Parathyroid adenoma (tissue), 2 donors: ENCODE measurements around the gene TMEM89.

Experiments used
- H2AFZ ChIP-seq: fragments of 300-600 bp; sonication (generic); one replicate; pipeline ENCODE4 v1.7.0; 2017; ENCODE audit warnings: antibody characterized with exemption, mild to moderate bottlenecking
- H3K27ac ChIP-seq: fragments of 300-600 bp; sonication (generic); one replicate; pipeline ENCODE4 v1.7.0; 2017
- H3K27me3 ChIP-seq: fragments of 300-600 bp; sonication (generic); one replicate; pipeline ENCODE4 v1.7.0; 2017; ENCODE audit warnings: low read length; ENCODE audit not compliant: control insufficient read depth, insufficient read depth
- H3K36me3 ChIP-seq: fragments of 300-600 bp; sonication (generic); one replicate; pipeline ENCODE4 v1.7.0; 2017; ENCODE audit warnings: low read length; ENCODE audit not compliant: control insufficient read depth, insufficient read depth
- H3K4me1 ChIP-seq: fragments of 300-600 bp; sonication (generic); one replicate; pipeline ENCODE4 v1.7.0; 2017; ENCODE audit warnings: control low read depth
- H3K4me2 ChIP-seq: fragments of 300-600 bp; sonication (generic); one replicate; pipeline ENCODE4 v1.7.0; 2017; ENCODE audit warnings: low read length
- H3K4me3 ChIP-seq: fragments of 300-600 bp; sonication (generic); one replicate; pipeline ENCODE4 v1.7.0; 2017; ENCODE audit warnings: low read depth, low read length
- H3K79me2 ChIP-seq: fragments of 300-600 bp; sonication (generic); one replicate; pipeline ENCODE4 v1.7.0; 2017; ENCODE audit warnings: control low read depth
- H3K9ac ChIP-seq: fragments of 300-600 bp; sonication (generic); one replicate; pipeline ENCODE4 v1.7.0; 2017; ENCODE audit warnings: mild to moderate bottlenecking
- H3K9me3 ChIP-seq: fragments of 300-600 bp; sonication (generic); one replicate; pipeline ENCODE4 v1.7.0; 2017; ENCODE audit warnings: low read length; ENCODE audit not compliant: control insufficient read depth
- TF ChIP-seq, protein P1 (sequence below): fragments of 300-600 bp; sonication (generic); IDR thresholded peaks from one replicate; pipeline ENCODE4 v1.7.0; 2017; ENCODE audit warnings: antibody characterized with exemption, mild to moderate bottlenecking
- donor health status: primary hyperparathyroidism.

Gene TMEM89

DNA sequence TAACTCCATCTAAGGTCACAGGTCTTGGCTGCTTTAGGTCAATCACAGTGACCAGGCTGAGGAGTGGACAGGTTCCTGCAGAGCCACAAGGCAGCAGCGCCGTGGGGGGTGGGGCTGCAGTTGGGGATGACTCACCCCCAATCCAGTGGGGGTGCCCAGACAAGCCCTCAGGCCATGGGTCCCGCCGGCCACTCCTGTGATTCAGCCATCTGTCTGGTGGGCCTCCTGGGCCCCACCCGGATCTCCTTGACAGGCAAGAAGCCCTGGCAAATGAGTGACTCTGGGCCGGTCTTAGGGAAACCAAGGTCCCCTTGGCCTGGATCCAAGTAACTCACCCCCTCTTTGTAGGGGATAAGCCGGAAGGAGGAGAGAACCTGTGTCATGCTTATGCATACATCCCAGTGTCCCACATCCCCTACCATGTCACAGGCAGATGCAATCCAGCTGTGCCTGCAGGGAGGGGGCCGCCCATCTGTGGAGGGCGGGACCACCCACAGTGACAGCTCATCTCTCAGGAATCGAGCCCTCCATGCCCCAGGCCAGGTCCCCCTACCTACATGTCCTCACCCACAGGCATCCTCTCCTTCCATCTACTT is 25.9 kb downstream of the TMEM89 start:
- Histone ChIP-seq H3K9ac (no peak overlapping the region), H2AFZ (no peak overlapping the region), H3K4me1 (peaks cover 7% of the 10 kb centered on the region), H3K4me2 (no peak overlapping the region), H3K79me2 (no peaks in the 10 kb centered on the region), H3K36me3 (no peaks in the 10 kb centered on the region), H3K27ac (no peak overlapping the region), H3K4me3 (no peak overlapping the region), H3K27me3 (no peaks in the 10 kb centered on the region), H3K9me3 (no peaks in the 10 kb centered on the region)
- TF ChIP-seq, protein P1, sequence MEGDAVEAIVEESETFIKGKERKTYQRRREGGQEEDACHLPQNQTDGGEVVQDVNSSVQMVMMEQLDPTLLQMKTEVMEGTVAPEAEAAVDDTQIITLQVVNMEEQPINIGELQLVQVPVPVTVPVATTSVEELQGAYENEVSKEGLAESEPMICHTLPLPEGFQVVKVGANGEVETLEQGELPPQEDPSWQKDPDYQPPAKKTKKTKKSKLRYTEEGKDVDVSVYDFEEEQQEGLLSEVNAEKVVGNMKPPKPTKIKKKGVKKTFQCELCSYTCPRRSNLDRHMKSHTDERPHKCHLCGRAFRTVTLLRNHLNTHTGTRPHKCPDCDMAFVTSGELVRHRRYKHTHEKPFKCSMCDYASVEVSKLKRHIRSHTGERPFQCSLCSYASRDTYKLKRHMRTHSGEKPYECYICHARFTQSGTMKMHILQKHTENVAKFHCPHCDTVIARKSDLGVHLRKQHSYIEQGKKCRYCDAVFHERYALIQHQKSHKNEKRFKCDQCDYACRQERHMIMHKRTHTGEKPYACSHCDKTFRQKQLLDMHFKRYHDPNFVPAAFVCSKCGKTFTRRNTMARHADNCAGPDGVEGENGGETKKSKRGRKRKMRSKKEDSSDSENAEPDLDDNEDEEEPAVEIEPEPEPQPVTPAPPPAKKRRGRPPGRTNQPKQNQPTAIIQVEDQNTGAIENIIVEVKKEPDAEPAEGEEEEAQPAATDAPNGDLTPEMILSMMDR, result no peak

DNA sequence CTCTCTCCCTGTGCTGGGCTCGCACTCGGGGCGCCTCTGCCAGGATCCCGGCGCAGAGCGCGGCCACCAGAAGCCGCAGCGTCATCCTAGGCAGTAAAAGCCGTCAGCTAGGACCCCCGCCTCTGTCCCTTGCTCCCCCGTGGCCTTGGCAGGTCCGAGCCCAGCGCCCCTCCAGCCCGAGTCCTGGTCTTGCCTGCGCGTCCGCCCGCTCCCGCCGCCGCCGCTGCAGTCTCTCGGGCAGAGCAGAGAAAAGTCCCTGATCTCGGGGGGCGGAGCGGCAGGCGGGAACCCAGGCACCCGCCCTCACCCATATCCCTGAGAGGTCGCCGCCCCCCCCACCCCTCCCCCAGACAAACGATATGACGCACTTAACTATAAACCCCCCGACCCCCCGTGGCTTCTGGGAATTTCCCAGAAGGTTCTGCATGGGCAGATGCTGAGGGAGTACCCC is 26.5 kb downstream of the TMEM89 start, which contains the start of gene COL7A1:
Gene COL7A1, minus strand, starts transcription at position 255 of the 451 bp plus-strand sequence. Its CDS starts 170 bp downstream, at position 85.
- no peak within 1 kb of the TSS for H3K4me2 ChIP-seq
- H3K4me3 ChIP-seq, result no peak within 1 kb of the TSS
- no peak within 1 kb of the TSS for H3K9ac ChIP-seq
- H3K4me1 ChIP-seq, result peaks cover 7% of the 10 kb centered on the region
- no peaks in the 10 kb centered on the region for H3K9me3 ChIP-seq
- H3K36me3 ChIP-seq, result no peaks in the 10 kb centered on the region
- peak within 1 kb of the TSS; percentile 53 for H2AFZ ChIP-seq
- H3K27me3 ChIP-seq, result no peaks in the 10 kb centered on the region
- no peaks in the 10 kb centered on the region for H3K79me2 ChIP-seq
- TF ChIP-seq, protein P1, result no peak
- no peak within 1 kb of the TSS for H3K27ac ChIP-seq

DNA sequence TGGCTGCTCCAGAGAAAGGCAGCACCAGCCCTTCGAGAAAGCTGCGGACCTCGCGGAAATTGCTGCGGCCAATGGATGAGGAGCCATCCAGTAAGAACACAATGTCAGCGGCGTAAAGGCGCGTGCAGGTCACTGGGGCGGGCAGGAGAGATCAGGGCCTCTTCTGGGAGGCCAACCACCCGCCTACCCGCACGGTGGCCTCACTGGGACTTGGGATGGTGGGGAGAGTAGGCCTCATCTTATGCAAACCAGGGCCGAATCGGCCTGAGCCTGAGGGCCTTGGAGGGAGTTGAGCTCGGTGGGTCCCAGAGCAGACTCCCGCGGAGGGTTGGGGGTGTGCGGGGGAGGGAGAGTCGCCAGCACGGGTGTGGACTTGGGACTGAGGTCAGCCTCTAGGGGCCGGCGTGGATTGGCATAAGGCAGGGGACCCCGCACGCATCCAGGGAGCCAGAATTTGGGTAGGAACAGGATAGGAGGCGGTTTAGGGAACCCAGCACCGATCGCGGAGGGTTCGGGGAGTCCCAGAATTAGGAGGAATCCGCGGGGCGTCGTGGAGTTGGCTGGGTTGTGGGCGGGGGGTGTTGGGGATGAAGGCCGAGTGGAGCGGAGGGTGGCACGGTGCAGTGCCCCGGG is 27.0 kb downstream of the TMEM89 start:
- H3K27ac ChIP-seq, result no peak overlapping the region
- no peaks in the 10 kb centered on the region for H3K79me2 ChIP-seq
- no peak overlapping the region for H3K9ac ChIP-seq
- no peaks in the 10 kb centered on the region for H3K9me3 ChIP-seq
- H3K27me3 ChIP-seq, result no peaks in the 10 kb centered on the region
- TF ChIP-seq, protein P1, result no peak
- no peak overlapping the region for H3K4me3 ChIP-seq
- H3K4me2 ChIP-seq, result no peak overlapping the region
- no peaks in the 10 kb centered on the region for H3K36me3 ChIP-seq
- H3K4me1 ChIP-seq, result peaks cover 7% of the 10 kb centered on the region
- peak overlapping the region; percentile 53 for H2AFZ ChIP-seq

DNA sequence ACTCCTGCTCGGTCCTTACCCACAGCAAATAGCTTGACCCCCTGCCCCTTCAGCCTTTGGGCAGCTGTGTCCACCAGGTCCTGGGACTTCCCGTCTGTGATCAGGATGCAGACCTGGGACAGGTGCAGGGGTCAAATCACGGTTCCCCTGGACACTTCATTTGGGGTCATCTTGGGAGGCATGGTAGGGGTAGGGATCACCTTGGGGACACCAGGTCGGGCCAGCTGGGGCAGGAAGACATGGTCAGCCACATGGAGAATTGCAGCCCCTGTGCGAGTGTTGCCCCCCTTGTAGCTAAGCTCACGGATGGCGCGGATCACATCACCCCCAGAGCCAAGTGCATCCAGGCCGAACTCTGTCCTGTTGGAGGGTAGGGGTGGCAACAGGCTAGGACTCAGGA is 28.2 kb downstream of the TMEM89 start:
- H3K9ac ChIP-seq, result no peak overlapping the region
- no peaks in the 10 kb centered on the region for H3K36me3 ChIP-seq
- no peak overlapping the region for H2AFZ ChIP-seq
- H3K4me2 ChIP-seq, result no peak overlapping the region
- TF ChIP-seq, protein P1, result no peak
- H3K4me3 ChIP-seq, result no peak overlapping the region
- no peaks in the 10 kb centered on the region for H3K79me2 ChIP-seq
- H3K4me1 ChIP-seq, result peaks cover 7% of the 10 kb centered on the region
- no peaks in the 10 kb centered on the region for H3K27me3 ChIP-seq
- no peak overlapping the region for H3K27ac ChIP-seq
- no peaks in the 10 kb centered on the region for H3K9me3 ChIP-seq
